Activated CD8-positive, alpha-beta memory T cell treated with anti-CD3 and anti-CD28 coated beads, Interleukin-2, amount 10 ng/mL, durations not matched to agents 7 days and 5 days (primary cell): Measurements from ENCODE around the gene LHPP. TPM values are rescaled to one million over a fixed set of nuclear protein-coding genes. Genes with fewer than 3 reads are reported as not detected.

Experiments
- ATAC-seq: fragments of 150-1000 bp; cut with Tn5 transposase; one replicate; pipeline ENCODE4 v1.10.0; 2021; ENCODE audit warnings: moderate library complexity
- CTCF ChIA-PET: fragments of 350-600 bp; sonication (Branson Sonifier 250); formaldehyde crosslinking; loops from one replicate; lab custom pipeline; 2021; ENCODE audit warnings: antibody characterized with exemption; lab: Charles Lee
- DNase-seq: peaks from one replicate; pipeline ENCODE4 v3.0.0-alpha.2; 2020
- H3K27ac Mint-ChIP-seq: one replicate; pipeline ENCODE4 v1.8.0; 2021; ENCODE audit warnings: mild to moderate bottlenecking, mixed read lengths
- H3K27me3 Mint-ChIP-seq: one replicate; pipeline ENCODE4 v1.8.0; 2021; ENCODE audit warnings: mixed read lengths
- H3K36me3 Mint-ChIP-seq: one replicate; pipeline ENCODE4 v1.8.0; 2021; ENCODE audit warnings: mild to moderate bottlenecking, mixed read lengths
- H3K4me1 Mint-ChIP-seq: one replicate; pipeline ENCODE4 v1.8.0; 2021; ENCODE audit warnings: mixed read lengths
- H3K4me3 Mint-ChIP-seq: one replicate; pipeline ENCODE4 v1.8.0; 2021; ENCODE audit warnings: mild to moderate bottlenecking, moderate library complexity, mixed read lengths
- H3K9me3 Mint-ChIP-seq: one replicate; pipeline ENCODE4 v1.8.0; 2022; ENCODE audit warnings: low read depth, mixed read lengths
- total RNA-seq, 2 experiments: library from RNA; stranded (reverse); gene quantifications; one replicate each; pipeline ENCODE4 v1.2.3, GENCODE V29; 2021

Gene LHPP
- total RNA-seq, 2 experiments from 2014 or later, result 10.6 to 16.7 TPM

- Mint-ChIP-seq H3K36me3 (no peaks in the 10 kb centered on the region), H3K9me3 (no peaks in the 10 kb centered on the region), H3K27ac (no peak overlapping the region), H3K4me3 (no peak overlapping the region), H3K4me1 (peaks cover 16% of the 10 kb centered on the region), H3K27me3 (peaks cover 91% of the 10 kb centered on the region)
- DNase-seq (no peak), ATAC-seq (no peak)
- CTCF ChIA-PET, result no interaction called here
These were observed 10.3 kb upstream of the LHPP start for GRCh38 chr10:124451276-124451675.

GRCh38 chr10:124453960-124454610 is 7.5 kb upstream of the LHPP start:
- ATAC-seq (no peak), DNase-seq (no peak)
- Mint-ChIP-seq H3K4me1 (peaks cover 8% of the 10 kb centered on the region), H3K36me3 (no peaks in the 10 kb centered on the region), H3K27ac (no peak overlapping the region), H3K27me3 (peaks cover 76% of the 10 kb centered on the region), H3K4me3 (no peak overlapping the region), H3K9me3 (no peaks in the 10 kb centered on the region)
- CTCF ChIA-PET, result interaction anchor here (0.6 to 1.3 kb wide), 3 partner anchors 20 to 373 kb away, joined by 3 to 4 read pairs (median 3); no protein-coding TSS in a partner anchor

- no peak overlapping the region for H3K4me3 Mint-ChIP-seq
- ATAC-seq (no peak), DNase-seq (no peak)
- CTCF ChIA-PET, result interaction anchor here (1.3 kb wide), 1 partner anchor 66 kb away, joined by 4 read pairs; no protein-coding TSS in a partner anchor
- no peaks in the 10 kb centered on the region for H3K36me3 Mint-ChIP-seq
- no peaks in the 10 kb centered on the region for H3K9me3 Mint-ChIP-seq
- peaks cover 1% of the 10 kb centered on the region for H3K4me1 Mint-ChIP-seq
- H3K27me3 Mint-ChIP-seq, result peaks cover 65% of the 10 kb centered on the region
- no peak overlapping the region for H3K27ac Mint-ChIP-seq
These were observed 6.2 kb upstream of the LHPP start for GRCh38 chr10:124455441-124455840.

- no peaks in the 10 kb centered on the region for H3K9me3 Mint-ChIP-seq
- no peak overlapping the region for H3K4me3 Mint-ChIP-seq
- ATAC-seq (no peak), DNase-seq (no peak)
- CTCF ChIA-PET, result interaction anchor here (0.9 kb wide), 1 partner anchor 70 kb away, joined by 3 read pairs; no protein-coding TSS in a partner anchor
- no peak overlapping the region for H3K27ac Mint-ChIP-seq
- peaks cover 38% of the 10 kb centered on the region for H3K27me3 Mint-ChIP-seq
- H3K4me1 Mint-ChIP-seq, result peaks cover 7% of the 10 kb centered on the region
- peaks cover 2% of the 10 kb centered on the region for H3K36me3 Mint-ChIP-seq
These were observed 3.1 kb upstream of the LHPP start for GRCh38 chr10:124458473-124458872.

GRCh38 chr10:124458889-124459288 is 2.7 kb upstream of the LHPP start:
- H3K9me3 Mint-ChIP-seq, result no peaks in the 10 kb centered on the region
- CTCF ChIA-PET, result interaction anchor here (0.9 kb wide), 1 partner anchor 70 kb away, joined by 3 read pairs; no protein-coding TSS in a partner anchor
- H3K4me1 Mint-ChIP-seq, result peaks cover 7% of the 10 kb centered on the region

GRCh38 chr10:124459395-124459794 is 2.2 kb upstream of the LHPP start:
- no peak overlapping the region for H3K27ac Mint-ChIP-seq
- ATAC-seq, result no peak
- peaks cover 2% of the 10 kb centered on the region for H3K36me3 Mint-ChIP-seq
- no peak overlapping the region for H3K4me3 Mint-ChIP-seq
- H3K4me1 Mint-ChIP-seq, result peaks cover 10% of the 10 kb centered on the region
- no peak for DNase-seq
- CTCF ChIA-PET, result no interaction called here
- H3K27me3 Mint-ChIP-seq, result peaks cover 29% of the 10 kb centered on the region
- no peaks in the 10 kb centered on the region for H3K9me3 Mint-ChIP-seq

More at GRCh38 chr10:124458889-124459288, 2.7 kb upstream of the LHPP start:
- no peak for ATAC-seq
- H3K36me3 Mint-ChIP-seq, result peaks cover 2% of the 10 kb centered on the region
- DNase-seq, result no peak
- H3K27ac Mint-ChIP-seq, result no peak overlapping the region
- no peak overlapping the region for H3K4me3 Mint-ChIP-seq
- peaks cover 34% of the 10 kb centered on the region for H3K27me3 Mint-ChIP-seq

- no peak overlapping the region for H3K27ac Mint-ChIP-seq
- no peak for ATAC-seq
- H3K9me3 Mint-ChIP-seq, result no peaks in the 10 kb centered on the region
- H3K27me3 Mint-ChIP-seq, result peaks cover 21% of the 10 kb centered on the region
- CTCF ChIA-PET, result interaction anchor here (1.8 kb wide), 1 partner anchor 71 kb away, joined by 6 read pairs; no protein-coding TSS in a partner anchor
- peaks cover 18% of the 10 kb centered on the region for H3K4me1 Mint-ChIP-seq
- no peak for DNase-seq
- no peak overlapping the region for H3K4me3 Mint-ChIP-seq
- peaks cover 2% of the 10 kb centered on the region for H3K36me3 Mint-ChIP-seq
These were observed 1.5 kb upstream of the LHPP start for GRCh38 chr10:124460144-124460543.

GRCh38 chr10:124462348-124462695 is 699 bp downstream of the LHPP start:
- H3K36me3 Mint-ChIP-seq, result peaks cover 2% of the 10 kb centered on the region
- ATAC-seq, result no peak
- peaks cover 6% of the 10 kb centered on the region for H3K27me3 Mint-ChIP-seq
- no peak for DNase-seq
- H3K9me3 Mint-ChIP-seq, result no peaks in the 10 kb centered on the region
- CTCF ChIA-PET, result interaction anchor here (1.3 to 1.5 kb wide), 3 partner anchors 11 to 279 kb away, joined by 3 to 5 read pairs (median 4); no protein-coding TSS in a partner anchor
- H3K4me1 Mint-ChIP-seq, result peaks cover 26% of the 10 kb centered on the region
- peak overlapping the region; percentile 80 for H3K27ac Mint-ChIP-seq
- peak overlapping the region; percentile 79 for H3K4me3 Mint-ChIP-seq

GRCh38 chr10:124464028-124464965 is 2.7 kb downstream of the LHPP start:
- peaks cover 2% of the 10 kb centered on the region for H3K36me3 Mint-ChIP-seq
- DNase-seq (no peak), ATAC-seq (no peak)
- H3K9me3 Mint-ChIP-seq, result no peaks in the 10 kb centered on the region
- no peak overlapping the region for H3K27ac Mint-ChIP-seq
- peaks cover 26% of the 10 kb centered on the region for H3K4me1 Mint-ChIP-seq
- no peak overlapping the region for H3K4me3 Mint-ChIP-seq
- no peaks in the 10 kb centered on the region for H3K27me3 Mint-ChIP-seq
- CTCF ChIA-PET, result interaction anchor here (0.6 kb wide), 1 partner anchor 250 kb away, joined by 3 read pairs; no protein-coding TSS in a partner anchor

- CTCF ChIA-PET, result interaction anchor here (0.6 to 1.2 kb wide), 2 partner anchors 17 to 249 kb away, joined by 3 read pairs; no protein-coding TSS in a partner anchor
- ATAC-seq (no peak), DNase-seq (no peak)
- peaks cover 26% of the 10 kb centered on the region for H3K4me1 Mint-ChIP-seq
- H3K27me3 Mint-ChIP-seq, result no peaks in the 10 kb centered on the region
- H3K27ac Mint-ChIP-seq, result peak overlapping the region; percentile 71
- H3K36me3 Mint-ChIP-seq, result peaks cover 2% of the 10 kb centered on the region
- H3K9me3 Mint-ChIP-seq, result no peaks in the 10 kb centered on the region
- no peak overlapping the region for H3K4me3 Mint-ChIP-seq
These were observed 3.6 kb downstream of the LHPP start for GRCh38 chr10:124465003-124465776.

- H3K27me3 Mint-ChIP-seq, result no peaks in the 10 kb centered on the region
- CTCF ChIA-PET, result interaction anchor here (1.2 kb wide), 1 partner anchor 17 kb away, joined by 3 read pairs; no protein-coding TSS in a partner anchor
- DNase-seq, result no peak
- H3K9me3 Mint-ChIP-seq, result no peaks in the 10 kb centered on the region
- H3K36me3 Mint-ChIP-seq, result peaks cover 2% of the 10 kb centered on the region
- peaks cover 24% of the 10 kb centered on the region for H3K4me1 Mint-ChIP-seq
- no peak for ATAC-seq
- H3K4me3 Mint-ChIP-seq, result no peak overlapping the region
- H3K27ac Mint-ChIP-seq, result peak overlapping the region; percentile 71
These were observed 4.3 kb downstream of the LHPP start for GRCh38 chr10:124465777-124466488.

- Mint-ChIP-seq H3K9me3 (no peaks in the 10 kb centered on the region), H3K27me3 (no peaks in the 10 kb centered on the region), H3K4me3 (no peak overlapping the region), H3K36me3 (peaks cover 2% of the 10 kb centered on the region), H3K27ac (no peak overlapping the region), H3K4me1 (peaks cover 21% of the 10 kb centered on the region)
- CTCF ChIA-PET, result no interaction called here
- ATAC-seq, result no peak
- DNase-seq, result no peak
These were observed 5.5 kb downstream of the LHPP start for GRCh38 chr10:124467165-124467564.
